Stomach (tissue), 9 donors: Measurements from ENCODE around the gene CCDC102B. TPM values are rescaled to one million over a fixed set of nuclear protein-coding genes. Genes with fewer than 3 reads are reported as not detected.

Source experiments
- DNase-seq, 2 donors: peaks; one replicate each; pipeline versions ENCODE4 v3.0.0 to v3.0.0-alpha.2; 2013 to 2019
- H3K27ac ChIP-seq, 5 donors: fragments of 200-600 bp in 4 of 5; sonication (generic) in 4 of 5; one replicate each; pipeline ENCODE4 v1.5.1; 2013 to 2019; ENCODE audit warnings: mild to moderate bottlenecking in 1 of 5, moderate library complexity in 1 of 5
- H3K27me3 ChIP-seq, 3 donors: fragments of 200-600 bp; sonication (generic); one replicate each; pipeline ENCODE4 v1.5.1; 2017 to 2019; ENCODE audit warnings: mixed run types in 1 of 3
- H3K36me3 ChIP-seq, 4 donors: fragments of 200-600 bp; sonication (generic); 1 replicate in 3 of 4; 2 replicates in 1 of 4; pipeline ENCODE4 v1.5.1; 2016 to 2019
- H3K4me1 ChIP-seq, 4 donors: fragments of 200-600 bp; sonication (generic); one replicate each; pipeline ENCODE4 v1.5.1; 2016 to 2019
- H3K4me3 ChIP-seq, 4 donors: fragments of 200-600 bp; sonication (generic) in 3 of 4; one replicate each; pipeline ENCODE4 v1.5.1; 2016 to 2019; ENCODE audit warnings: mild to moderate bottlenecking in 1 of 4
- H3K9me3 ChIP-seq, 4 donors: fragments of 200-600 bp; sonication (generic); one replicate each; pipeline ENCODE4 v1.5.1; 2016 to 2019
- EP300 ChIP-seq: sonication (generic); formaldehyde crosslinking; IDR thresholded peaks from one replicate; pipeline ENCODE4 v1.6.1; 2017; ENCODE audit warnings: antibody characterized with exemption
- POLR2A ChIP-seq, 4 donors: fragments of 450-650 bp; IDR thresholded peaks; one replicate each; pipeline ENCODE4 v1.6.1; 2016; ENCODE audit warnings: antibody characterized with exemption in 4 of 4, control low read depth in 2 of 4, mild to moderate bottlenecking in 1 of 4, moderate library complexity in 1 of 4
- POLR2AphosphoS5 ChIP-seq, 3 donors: sonication (generic); formaldehyde crosslinking; IDR thresholded peaks; one replicate each; pipeline ENCODE4 v1.6.1; 2016; ENCODE audit warnings: antibody characterized with exemption in 3 of 3
- WGBS, 5 donors: extraction: QIAGEN DNeasy Blood & Tissue Kit in 3 of 5; methylation state at CpG; one replicate each; pipeline versions ENCODE4 v1.1.5 to v1.1.7; 2013 to 2018; 5-methylcytosine and 5-hydroxymethylcytosine counted together
- intact Hi-C: fragments of 100-400 bp; cut with DNase I; formaldehyde crosslinking; loops from one replicate; pipeline ENCODE4 v1.15.1; 2023; ENCODE audit warnings: low total_unique reads
- polyA plus RNA-seq, 3 donors: library from polyadenylated mRNA; stranded (reverse); fragments of 200-250 nt; gene quantifications; one replicate each; pipeline ENCODE4 v1.2.3, GENCODE V29; 2013
- total RNA-seq, 5 donors: library from RNA; depleted of rRNA; stranded (reverse); fragments of >200 nt; gene quantifications; one replicate each; pipeline versions ENCODE4 v1.1.0 to v1.2.3, GENCODE V29; 2014 to 2016
- TF ChIP-seq, protein P1 (sequence below), 7 experiments: fragments of 450-650 bp in 4 of 7; fragments of 200-600 bp in 3 of 7; sonication (generic) in 3 of 7; IDR thresholded peaks; one replicate each; pipeline ENCODE4 v1.5.1; 2016 to 2019; ENCODE audit warnings: antibody characterized with exemption in 7 of 7, control low read depth in 2 of 7, mild to moderate bottlenecking in 1 of 7
- donor health status: healthy with polysubstance abuse.
- donor health status: Bipolar disorder and iron deficiency.
- donor health status: healthy.

Gene CCDC102B
- total and polyA plus RNA-seq, 8 donors: 1.0 to 66.1 (median 15.7) TPM

DNA sequence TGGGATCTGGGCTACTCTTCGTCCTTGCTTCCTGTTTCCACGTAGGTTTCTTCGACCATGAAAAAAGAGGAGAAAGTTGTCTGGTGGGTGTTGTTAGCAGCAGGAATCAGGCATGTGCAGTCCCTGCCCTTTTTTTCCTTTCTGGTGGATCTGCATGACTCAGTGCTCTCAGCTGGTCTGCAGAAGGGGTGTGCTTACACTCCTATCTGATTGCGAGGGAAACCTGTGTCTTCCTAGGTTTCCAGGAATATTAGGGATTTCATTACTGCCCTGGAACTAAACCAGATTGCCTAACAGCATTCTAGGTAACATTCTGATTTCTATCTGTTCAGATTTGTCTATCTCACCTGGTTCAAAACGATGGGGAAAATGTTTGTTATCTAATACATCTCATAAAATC is 174.3 kb downstream of the CCDC102B start:
- TF ChIP-seq POLR2AphosphoS5 (IDR thresholded peaks at IDR 0.05): no peak
- TF ChIP-seq POLR2A (IDR thresholded peaks at IDR 0.05): no peak
- TF ChIP-seq, protein P1, sequence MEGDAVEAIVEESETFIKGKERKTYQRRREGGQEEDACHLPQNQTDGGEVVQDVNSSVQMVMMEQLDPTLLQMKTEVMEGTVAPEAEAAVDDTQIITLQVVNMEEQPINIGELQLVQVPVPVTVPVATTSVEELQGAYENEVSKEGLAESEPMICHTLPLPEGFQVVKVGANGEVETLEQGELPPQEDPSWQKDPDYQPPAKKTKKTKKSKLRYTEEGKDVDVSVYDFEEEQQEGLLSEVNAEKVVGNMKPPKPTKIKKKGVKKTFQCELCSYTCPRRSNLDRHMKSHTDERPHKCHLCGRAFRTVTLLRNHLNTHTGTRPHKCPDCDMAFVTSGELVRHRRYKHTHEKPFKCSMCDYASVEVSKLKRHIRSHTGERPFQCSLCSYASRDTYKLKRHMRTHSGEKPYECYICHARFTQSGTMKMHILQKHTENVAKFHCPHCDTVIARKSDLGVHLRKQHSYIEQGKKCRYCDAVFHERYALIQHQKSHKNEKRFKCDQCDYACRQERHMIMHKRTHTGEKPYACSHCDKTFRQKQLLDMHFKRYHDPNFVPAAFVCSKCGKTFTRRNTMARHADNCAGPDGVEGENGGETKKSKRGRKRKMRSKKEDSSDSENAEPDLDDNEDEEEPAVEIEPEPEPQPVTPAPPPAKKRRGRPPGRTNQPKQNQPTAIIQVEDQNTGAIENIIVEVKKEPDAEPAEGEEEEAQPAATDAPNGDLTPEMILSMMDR (IDR thresholded peaks at IDR 0.05): no peak
- no peak for TF ChIP-seq EP300
- Histone ChIP-seq H3K36me3 (no peaks in the 10 kb centered on the region), H3K9me3 (no peaks in the 10 kb centered on the region), H3K4me3 (no peak overlapping the region), H3K4me1 (no peaks in the 10 kb centered on the region), H3K27ac (no peak overlapping the region), H3K27me3 (no peaks in the 10 kb centered on the region)
- no peak for DNase-seq
- WGBS, 5 donors: 56 to 65% (median 63%) methylated on average over 5 of the region's 5 CpGs
- intact Hi-C loops: no loop called here

DNA sequence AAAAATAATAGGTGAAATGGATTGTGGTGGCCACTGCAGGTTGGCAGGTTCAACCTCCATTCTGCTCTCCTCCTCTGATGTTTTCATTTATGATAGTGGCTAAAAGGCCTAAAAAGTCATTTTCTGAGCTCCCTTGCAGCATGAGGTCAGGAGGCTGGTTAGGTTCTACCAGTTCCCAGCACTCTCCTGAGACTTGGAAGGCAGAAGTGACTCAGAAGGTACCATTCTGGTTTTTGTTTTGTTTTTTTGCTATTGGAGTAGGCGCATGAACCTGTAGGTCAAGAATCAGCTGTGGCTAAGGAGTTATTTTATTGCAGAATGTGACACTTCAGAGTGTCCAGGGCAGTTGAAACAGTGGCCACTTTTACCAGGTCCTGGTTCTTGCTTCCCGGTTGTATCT is 181.9 kb downstream of the CCDC102B start:
- no peaks in the 10 kb centered on the region for H3K4me1 ChIP-seq
- no peak for DNase-seq
- intact Hi-C loops: no loop called here
- peaks cover 0 to 7% (median 0%) of the 10 kb centered on the region in 4 donors for H3K9me3 ChIP-seq
- H3K27me3 ChIP-seq: no peaks in the 10 kb centered on the region
- H3K36me3 ChIP-seq: no peaks in the 10 kb centered on the region
- TF ChIP-seq, protein P1 (IDR thresholded peaks at IDR 0.05): no peak
- TF ChIP-seq POLR2A (IDR thresholded peaks at IDR 0.05): no peak
- TF ChIP-seq EP300: no peak
- TF ChIP-seq POLR2AphosphoS5 (IDR thresholded peaks at IDR 0.05): no peak
- WGBS, 5 donors: 87 to 97% (median 91%) methylated on average over 2 of the region's 2 CpGs
- no peak overlapping the region for H3K4me3 ChIP-seq
- no peak overlapping the region for H3K27ac ChIP-seq

DNA sequence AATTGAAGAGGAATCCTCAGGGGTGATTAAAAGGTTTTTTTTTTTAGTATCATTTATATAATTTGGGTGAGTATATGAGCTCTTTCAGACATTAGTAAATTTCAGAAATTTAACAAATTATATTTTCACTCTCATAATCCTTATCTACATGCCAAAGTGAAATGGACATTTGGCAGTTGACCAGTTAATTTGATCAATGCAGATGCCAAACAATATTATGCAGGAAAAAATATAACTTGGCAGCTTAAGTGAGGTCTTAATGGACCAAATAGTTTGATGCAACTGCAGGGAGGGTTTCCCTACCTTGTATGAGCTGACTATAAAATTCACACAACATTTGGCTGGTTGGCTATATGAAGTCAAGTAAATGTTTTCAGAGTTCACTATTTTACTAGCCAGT is 185.2 kb downstream of the CCDC102B start:
- DNase-seq: no peak
- Histone ChIP-seq H3K4me3 (no peak overlapping the region), H3K4me1 (no peaks in the 10 kb centered on the region), H3K27ac (no peak overlapping the region), H3K27me3 (no peaks in the 10 kb centered on the region), H3K9me3 (peaks cover 0 to 20% (median 4%) of the 10 kb centered on the region in 4 donors), H3K36me3 (no peaks in the 10 kb centered on the region)
- TF ChIP-seq POLR2A (IDR thresholded peaks at IDR 0.05): no peak
- TF ChIP-seq POLR2AphosphoS5 (IDR thresholded peaks at IDR 0.05): no peak
- TF ChIP-seq EP300: no peak
- TF ChIP-seq, protein P1 (IDR thresholded peaks at IDR 0.05): no peak
- intact Hi-C loops: no loop called here

DNA sequence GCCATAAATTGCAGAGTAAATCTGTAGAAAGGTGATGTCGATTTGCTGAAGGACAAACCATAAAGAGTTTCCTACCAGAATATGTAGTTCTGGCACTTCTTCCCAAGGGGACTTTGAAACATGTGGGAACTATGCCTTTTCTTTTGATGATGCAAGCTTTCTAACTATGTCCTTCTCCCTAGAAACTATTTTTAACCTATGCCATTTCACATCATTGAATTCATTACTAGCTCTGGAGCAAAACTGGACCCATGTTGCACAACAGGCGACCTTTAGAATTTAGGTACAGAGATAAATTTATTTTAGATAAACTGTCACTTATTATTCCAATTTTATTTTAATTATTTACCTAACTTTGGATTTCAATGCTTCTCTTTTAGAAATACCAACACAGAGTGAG is 186.5 kb downstream of the CCDC102B start:
- Histone ChIP-seq H3K4me3 (no peak overlapping the region), H3K27ac (no peak overlapping the region), H3K36me3 (no peaks in the 10 kb centered on the region), H3K27me3 (no peaks in the 10 kb centered on the region), H3K4me1 (no peaks in the 10 kb centered on the region), H3K9me3 (peaks cover 0 to 22% (median 4%) of the 10 kb centered on the region in 4 donors)
- TF ChIP-seq, protein P1 (IDR thresholded peaks at IDR 0.05): no peak
- TF ChIP-seq POLR2AphosphoS5 (IDR thresholded peaks at IDR 0.05) (no peak), POLR2A (IDR thresholded peaks at IDR 0.05) (no peak), EP300 (no peak)
- 70 to 90% (median 79%) methylated on average over 2 of the region's 2 CpGs for WGBS, 5 donors
- DNase-seq: no peak
- intact Hi-C loops: no loop called here
